Measurements from ENCODE around the gene CRYM.
"Not testable (repeated sequence)": the region's sequence is repeated elsewhere in the genome, so short reads cannot be mapped to it uniquely, and the experiment has no call there.

CRYM gene

GRCh38 chr16:21277927-21278706 is at the start of gene CRYM:
Gene CRYM, minus strand, starts transcription at chr16:21278290. Its CDS starts 39 bp downstream, at chr16:21278251.
- DNase-seq: peak; percentile 72

- no peak for DNase-seq
Observed at GRCh38 chr16:21327046-21327445, 49.0 kb upstream of the CRYM start.

- no peak for DNase-seq
Observed at GRCh38 chr16:21326459-21326858, 48.4 kb upstream of the CRYM start.

GRCh38 chr16:21324267-21324666 is 46.2 kb upstream of the CRYM start:
- DNase-seq: no peak

- not testable (repeated sequence) for DNase-seq
Observed at GRCh38 chr16:21322251-21322650, 44.2 kb upstream of the CRYM start.

- no peak for DNase-seq
Observed at GRCh38 chr16:21321736-21322135, 43.6 kb upstream of the CRYM start.

- no peak for DNase-seq
Observed at GRCh38 chr16:21314339-21314738, 36.2 kb upstream of the CRYM start.

- DNase-seq: not testable (repeated sequence)
Observed at GRCh38 chr16:21312863-21313372, 34.8 kb upstream of the CRYM start.

GRCh38 chr16:21312046-21312445 is 34.0 kb upstream of the CRYM start:
- not testable (repeated sequence) for DNase-seq

GRCh38 chr16:21306712-21307111 is 28.6 kb upstream of the CRYM start:
- not testable (repeated sequence) for DNase-seq

GRCh38 chr16:21302898-21303528 is 24.9 kb upstream of the CRYM start:
- DNase-seq: peak; percentile 15

- no peak for DNase-seq
Observed at GRCh38 chr16:21302454-21302853, 24.4 kb upstream of the CRYM start.

GRCh38 chr16:21301895-21302291 is 23.8 kb upstream of the CRYM start:
- no peak for DNase-seq

- peak; percentile 59 for DNase-seq
Observed at GRCh38 chr16:21301168-21301894, 23.2 kb upstream of the CRYM start.

- DNase-seq: peak; percentile 77
Observed at GRCh38 chr16:21300309-21301167, 22.4 kb upstream of the CRYM start.

GRCh38 chr16:21289789-21290188 is 11.7 kb upstream of the CRYM start:
- not testable (repeated sequence) for DNase-seq

- DNase-seq: no peak
Observed at GRCh38 chr16:21285314-21285713, 7.2 kb upstream of the CRYM start.

- DNase-seq: no peak
Observed at GRCh38 chr16:21284414-21284813, 6.3 kb upstream of the CRYM start.

- no peak for DNase-seq
Observed at GRCh38 chr16:21283521-21284289, 5.6 kb upstream of the CRYM start.

GRCh38 chr16:21281698-21282389 is 3.8 kb upstream of the CRYM start:
- DNase-seq: no peak

GRCh38 chr16:21279501-21279900 is 1.4 kb upstream of the CRYM start:
- no peak for DNase-seq

Measured in activated CD4-positive, alpha-beta T cell treated with anti-CD3 and anti-CD28 coated beads for 48 hours (primary cell).